Hematopoietic multipotent progenitor cell treated with erythropoietin and hydrocortisone succinate and interleukin-3 and kit ligand, for 8 days (in vitro differentiated cells): ENCODE data around the gene SPTLC2.
A peak's percentile ranks its signal among the peaks of the same experiment; 100 is the strongest.
"Not testable (repeated sequence)": the region's sequence is repeated elsewhere in the genome, so short reads cannot be mapped to it uniquely, and the experiment has no call there.

ENCODE experiments used
- DNase-seq: peaks from one replicate; pipeline ENCODE4 v3.0.0-alpha.2; 2015

Gene SPTLC2, protein sequence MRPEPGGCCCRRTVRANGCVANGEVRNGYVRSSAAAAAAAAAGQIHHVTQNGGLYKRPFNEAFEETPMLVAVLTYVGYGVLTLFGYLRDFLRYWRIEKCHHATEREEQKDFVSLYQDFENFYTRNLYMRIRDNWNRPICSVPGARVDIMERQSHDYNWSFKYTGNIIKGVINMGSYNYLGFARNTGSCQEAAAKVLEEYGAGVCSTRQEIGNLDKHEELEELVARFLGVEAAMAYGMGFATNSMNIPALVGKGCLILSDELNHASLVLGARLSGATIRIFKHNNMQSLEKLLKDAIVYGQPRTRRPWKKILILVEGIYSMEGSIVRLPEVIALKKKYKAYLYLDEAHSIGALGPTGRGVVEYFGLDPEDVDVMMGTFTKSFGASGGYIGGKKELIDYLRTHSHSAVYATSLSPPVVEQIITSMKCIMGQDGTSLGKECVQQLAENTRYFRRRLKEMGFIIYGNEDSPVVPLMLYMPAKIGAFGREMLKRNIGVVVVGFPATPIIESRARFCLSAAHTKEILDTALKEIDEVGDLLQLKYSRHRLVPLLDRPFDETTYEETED

DNA sequence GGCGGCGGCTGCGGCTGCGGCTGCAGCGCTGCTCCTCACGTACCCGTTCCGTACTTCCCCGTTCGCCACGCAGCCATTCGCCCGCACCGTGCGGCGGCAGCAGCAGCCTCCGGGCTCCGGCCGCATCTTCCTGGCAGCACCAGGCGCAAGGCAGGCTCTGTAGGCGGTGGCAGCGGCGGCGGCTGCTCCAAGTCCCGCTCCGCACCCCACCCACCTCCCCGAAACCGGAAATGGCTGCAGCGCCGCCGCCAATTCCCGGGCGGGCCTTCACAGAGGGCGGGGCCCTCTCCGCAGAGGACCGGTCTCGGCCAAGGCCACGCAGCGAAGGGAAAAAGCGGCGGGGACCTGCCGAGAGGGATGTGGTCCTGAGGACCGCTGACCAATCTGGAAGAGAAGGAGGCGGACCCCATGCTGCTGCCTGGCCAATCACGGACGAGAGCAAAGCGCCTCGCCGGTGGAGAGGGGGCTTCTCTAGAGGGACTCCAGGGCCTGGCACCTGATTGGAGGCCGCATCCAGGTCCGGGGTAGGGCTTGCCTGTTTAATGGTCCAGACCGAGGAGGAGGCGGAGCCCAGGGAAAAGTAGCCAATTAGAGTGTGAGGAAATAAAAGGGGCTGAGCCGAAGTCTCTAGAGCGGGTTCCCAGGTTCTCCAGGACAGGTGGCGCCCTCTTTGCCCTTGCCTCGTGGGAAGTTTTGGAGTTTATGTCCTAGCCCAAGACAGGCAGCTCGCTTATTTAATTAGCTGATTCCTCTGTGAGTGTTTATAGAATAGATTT lies at the start of gene SPTLC2:
SPTLC2 (minus strand) TSS at position 184 of the 776 bp plus-strand sequence; CDS start at position 126, 58 bp downstream.
- peak; percentile 100 for DNase-seq

DNA sequence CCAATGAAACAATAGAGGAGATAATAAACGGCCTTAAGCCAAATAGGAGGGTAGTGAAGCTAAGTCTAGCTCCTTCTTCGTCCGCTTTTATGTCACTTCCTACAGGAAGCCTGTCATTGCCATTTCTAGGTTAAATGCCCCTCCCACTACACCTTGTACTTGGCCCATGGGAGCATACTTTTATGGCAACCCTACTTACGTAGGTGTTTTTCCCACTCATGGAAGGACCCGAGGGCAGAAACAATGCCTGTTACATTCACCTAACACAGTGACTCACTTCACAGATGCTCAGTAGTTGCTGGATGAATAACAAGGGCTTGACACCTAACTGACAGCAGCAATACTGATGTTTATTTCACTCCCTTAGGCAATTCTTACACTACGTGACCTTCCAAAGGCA lies 46.9 kb upstream of the SPTLC2 start:
- DNase-seq, result no peak

DNA sequence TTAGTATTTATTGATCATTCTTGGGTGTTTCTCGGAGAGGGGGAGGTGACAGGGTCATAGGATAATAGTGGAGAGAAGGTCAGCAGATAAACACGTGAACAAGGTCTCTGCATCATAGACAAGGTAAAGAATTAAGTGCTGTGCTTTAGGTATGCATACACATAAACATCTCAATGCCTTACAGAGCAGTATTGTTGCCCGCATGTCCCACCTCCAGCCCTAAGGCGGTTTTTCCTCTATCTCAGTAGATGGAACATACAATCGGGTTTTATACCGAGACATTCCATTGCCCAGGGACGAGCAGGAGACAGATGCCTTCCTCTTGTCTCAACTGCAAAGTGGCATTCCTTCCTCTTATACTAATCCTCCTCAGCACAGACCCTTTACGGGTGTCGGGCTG lies 45.1 kb upstream of the SPTLC2 start:
- DNase-seq, result not testable (repeated sequence)

DNA sequence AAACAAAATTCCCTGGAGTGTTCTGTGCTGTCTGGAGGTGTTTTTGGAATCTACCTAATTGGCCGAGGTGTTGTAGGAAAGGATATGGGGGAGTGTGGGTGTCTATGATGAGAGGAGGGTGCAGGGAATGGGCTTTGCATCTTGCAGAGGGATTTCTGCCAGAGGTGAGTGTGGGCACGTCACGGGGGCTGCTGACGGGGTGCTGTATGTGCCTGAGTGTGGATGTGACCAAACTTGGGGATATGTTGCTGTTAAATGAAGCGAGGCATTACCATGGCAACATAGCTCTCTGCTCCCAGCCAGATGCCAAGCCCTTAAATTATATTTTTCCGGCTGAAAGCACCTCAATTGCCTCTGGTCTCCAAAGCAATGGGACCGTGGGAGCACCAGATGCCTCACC lies 44.3 kb upstream of the SPTLC2 start:
- DNase-seq, result no peak

DNA sequence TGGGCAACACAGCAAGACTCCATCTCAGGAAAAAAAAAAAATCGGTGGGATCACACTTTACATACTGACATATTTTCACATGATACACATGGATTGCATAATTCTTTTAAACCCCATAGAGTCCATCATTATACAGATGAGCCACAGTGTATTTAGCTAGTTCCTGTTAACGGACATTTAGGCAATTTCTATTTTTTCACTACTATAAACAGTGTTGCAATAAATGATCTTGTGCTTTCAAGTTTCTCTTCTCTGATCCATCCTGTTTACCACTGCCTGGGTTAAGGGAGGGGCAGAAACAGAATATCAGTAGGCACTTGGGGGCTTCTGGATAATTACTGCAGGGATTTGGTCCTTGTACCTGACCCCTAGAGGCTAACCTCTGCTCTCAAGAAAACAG lies 43.4 kb upstream of the SPTLC2 start:
- no peak for DNase-seq

DNA sequence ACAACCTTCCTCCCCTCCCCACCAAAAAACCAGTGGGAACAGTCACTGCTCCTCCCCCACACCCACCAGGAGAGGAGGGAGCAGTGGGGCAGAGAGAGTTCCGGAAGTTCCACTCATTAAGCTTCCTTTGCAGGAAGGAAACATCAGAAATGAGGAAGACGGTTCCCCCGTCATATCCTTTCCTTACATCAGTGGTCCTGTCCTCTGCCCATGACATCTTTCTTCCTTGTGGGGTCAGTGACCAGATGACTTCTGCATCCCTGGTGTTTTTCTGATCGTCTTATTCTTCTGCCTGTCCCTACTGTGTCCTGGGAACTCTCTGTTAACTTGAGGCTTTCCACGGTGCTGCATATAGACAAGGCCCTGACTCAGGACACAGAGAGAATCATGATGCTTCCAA lies 40.8 kb upstream of the SPTLC2 start:
- no peak for DNase-seq

DNA sequence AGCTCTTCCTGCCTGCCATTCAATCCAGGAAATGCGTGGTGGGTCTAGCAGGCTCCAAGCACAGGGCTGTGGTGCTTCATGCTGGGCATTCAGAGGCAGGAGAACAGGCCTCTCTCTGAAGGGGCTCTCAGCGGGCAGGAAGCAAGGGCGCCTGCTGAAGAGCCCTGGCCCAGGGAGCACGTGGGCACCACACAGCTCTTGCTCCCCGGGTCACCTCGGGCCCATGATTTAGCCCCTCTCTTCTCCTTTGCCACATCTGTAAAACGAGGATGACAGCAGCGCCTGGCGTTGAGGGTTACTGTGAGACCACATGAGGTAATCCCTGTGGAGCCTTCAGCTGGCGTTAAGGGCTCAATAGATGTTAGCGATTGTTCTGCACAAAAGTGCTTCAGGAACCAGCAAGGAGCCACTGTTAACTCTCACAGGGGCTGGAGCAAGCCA lies 37.6 kb upstream of the SPTLC2 start:
- no peak for DNase-seq

DNA sequence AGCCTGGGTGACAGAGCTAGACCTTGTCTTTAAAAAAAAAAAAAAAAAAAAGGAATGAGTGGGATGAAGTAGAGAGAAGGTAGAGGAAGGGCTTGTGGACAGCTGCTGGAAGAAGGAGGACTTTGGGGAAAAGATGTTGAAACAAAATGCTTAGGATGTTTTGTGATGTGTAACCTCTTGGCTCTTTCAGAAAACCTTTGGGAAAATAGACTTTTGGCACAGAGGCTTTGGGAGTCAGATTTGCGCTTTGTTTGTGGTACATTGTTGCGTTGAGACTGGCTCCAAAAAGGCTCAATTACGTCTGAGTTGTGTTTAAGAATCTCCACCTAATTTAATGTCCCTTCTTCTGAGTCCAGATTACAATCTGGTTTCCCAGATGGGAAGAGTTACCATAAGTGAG lies 32.9 kb upstream of the SPTLC2 start:
- no peak for DNase-seq

DNA sequence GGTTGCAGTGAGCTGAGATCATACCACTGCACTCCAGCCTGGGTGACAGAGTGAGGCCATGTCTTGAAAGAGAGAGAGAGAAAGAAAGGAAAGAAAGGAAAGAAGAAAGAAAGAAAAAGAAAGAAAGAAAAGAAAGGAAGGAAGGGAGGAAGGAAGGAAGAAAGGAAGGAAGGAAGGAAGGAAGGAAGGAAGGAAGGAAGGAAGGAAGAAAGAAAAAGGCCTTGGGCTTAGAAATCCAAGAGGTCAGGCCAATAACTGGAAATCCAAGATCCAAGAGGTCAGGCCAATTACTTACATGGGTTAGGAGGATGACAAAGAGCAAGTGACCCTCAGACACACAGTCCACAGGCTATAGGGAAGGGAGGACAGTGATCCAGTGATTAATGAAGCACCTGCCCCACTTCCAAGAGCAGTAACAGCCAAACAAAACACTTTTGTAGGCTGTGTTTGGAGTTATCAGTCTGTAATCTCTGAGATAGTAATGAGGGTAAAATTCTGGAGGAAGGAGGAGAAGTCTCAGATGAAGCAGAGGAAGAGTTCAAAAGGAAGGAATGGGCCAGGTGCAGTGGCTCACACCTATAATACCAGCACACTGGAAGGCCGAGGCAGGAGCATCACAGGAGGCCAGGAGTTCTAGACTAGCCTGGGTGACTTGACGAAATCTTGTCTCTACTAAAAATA lies 32.2 kb upstream of the SPTLC2 start:
- DNase-seq, result no peak

DNA sequence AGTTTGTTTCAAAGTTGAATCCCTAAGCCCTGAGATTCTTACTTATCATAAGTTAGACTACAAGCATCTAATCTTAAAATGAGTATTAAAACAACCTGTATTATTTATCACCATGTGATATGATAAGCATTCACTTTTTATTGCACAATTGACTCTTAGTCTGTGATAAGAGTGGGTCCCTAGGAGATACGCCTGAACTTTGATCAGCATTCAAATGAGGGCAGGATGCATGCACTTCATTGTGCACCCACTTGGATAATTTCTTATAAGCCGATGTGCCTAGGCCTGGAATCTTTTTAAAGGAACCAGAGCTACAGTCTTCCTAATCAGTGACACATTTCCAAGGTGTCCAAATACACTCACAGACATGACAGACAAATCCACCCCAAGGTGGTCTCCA lies 31.4 kb upstream of the SPTLC2 start:
- no peak for DNase-seq

DNA sequence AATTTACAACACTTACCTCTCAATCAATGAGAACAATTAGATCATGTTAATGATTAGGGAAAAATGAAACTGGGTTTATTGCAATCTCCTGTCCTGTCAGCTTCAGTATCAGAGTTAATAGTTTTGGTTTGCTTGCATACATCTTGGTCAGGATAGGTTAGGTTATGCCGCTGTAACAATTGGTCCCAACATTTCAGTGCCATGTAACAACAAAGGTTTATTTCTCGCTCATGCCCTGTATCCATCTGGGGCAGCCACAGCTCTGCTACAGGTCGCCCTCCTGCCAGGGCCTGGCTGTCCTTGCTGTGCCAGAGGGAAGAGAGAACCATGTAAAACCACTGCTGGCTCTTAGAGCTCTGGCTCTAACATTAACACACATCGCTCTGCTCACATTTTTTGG lies 30.5 kb upstream of the SPTLC2 start:
- no peak for DNase-seq

DNA sequence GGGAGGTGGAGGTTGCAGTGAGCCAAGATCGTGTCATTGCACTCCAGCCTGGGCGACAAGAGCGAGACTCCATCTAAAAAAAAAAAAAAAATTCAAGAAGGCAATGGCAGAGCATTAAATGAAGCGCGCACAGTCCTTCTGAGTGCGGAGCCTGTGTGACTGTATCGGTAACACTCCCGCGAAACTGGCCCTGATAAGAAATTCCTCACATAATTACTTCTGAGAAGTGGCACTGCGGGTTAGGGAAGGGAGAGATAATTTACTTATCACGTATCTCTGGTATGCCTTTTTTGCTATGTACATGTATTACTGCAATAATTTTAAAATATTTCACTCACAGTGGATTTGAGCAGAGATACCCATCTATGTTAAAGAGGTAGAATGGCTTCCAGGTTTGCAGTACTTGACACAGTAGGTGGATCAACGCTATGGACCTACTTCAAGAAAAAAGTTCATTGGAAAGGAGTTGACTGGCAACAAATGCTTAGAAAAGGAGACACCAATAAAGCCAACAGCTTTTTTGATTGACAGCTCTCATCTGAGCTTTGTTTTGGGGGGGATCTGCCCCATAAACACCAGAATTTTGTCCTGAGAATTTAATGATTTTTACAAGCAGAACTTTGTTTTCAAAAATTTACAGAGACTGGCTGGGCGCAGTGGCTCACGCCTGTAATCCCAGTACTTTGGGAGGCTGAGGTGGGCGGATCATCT lies 29.2 kb upstream of the SPTLC2 start:
- DNase-seq, result peak; percentile 96

DNA sequence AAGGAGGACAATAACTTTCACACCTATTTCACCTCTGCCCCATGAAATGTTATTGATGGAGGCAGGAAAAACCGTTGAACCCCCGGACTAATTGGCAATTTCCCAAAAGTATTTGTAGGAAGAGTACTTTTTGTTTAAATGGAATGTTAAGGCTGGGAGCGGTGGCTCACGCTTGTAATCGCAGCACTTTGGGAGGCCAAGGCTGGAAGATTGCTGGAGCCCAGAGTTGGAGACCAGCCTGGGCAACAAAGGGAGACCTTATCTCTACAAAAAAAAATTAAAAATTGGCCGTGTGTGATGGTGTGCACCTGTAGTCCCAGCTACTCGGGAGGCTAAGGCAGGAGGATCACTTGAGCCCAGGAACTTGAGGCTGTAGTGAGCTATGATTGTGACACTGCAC lies 26.0 kb upstream of the SPTLC2 start:
- no peak for DNase-seq

DNA sequence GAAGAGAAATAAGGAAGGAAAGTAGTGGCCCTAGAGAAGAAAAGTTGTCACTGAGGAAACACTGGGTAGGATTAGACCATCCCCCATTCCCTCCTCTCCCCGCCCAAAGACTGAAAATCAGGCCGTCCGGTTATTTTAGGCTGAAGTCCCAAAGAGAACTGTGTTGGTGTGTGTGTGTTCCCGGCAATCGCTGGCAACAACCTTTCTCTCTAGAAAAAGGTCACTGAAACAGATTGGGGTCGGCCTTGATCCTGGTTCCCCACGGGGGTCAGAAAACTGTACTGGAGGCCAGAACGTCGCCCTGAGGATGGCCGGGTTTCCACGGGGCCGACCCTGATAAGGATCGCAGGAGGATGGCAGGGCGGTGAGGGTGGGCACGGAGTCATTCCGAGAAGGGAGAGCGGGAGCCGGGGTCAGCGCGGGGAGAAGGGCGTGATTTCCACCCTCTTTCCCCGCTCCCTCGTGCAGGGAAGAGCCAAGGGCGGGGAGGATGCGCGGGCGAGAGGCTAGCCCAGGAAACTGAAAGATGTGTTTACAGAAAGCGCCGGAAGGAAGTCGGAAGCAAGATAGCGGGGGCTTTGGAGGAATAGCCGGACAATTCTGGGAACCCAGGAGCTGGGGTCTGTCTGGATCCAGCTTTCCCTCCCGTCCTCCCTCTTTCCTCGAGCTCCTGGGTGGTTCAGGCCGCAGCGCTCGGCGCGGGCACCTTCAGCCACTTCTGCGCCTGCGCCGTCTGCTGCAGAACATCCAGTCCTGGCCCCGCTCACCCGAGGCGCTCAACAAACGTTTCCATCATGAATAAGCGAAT lies 25.3 kb upstream of the SPTLC2 start:
- peak; percentile 79 for DNase-seq

DNA sequence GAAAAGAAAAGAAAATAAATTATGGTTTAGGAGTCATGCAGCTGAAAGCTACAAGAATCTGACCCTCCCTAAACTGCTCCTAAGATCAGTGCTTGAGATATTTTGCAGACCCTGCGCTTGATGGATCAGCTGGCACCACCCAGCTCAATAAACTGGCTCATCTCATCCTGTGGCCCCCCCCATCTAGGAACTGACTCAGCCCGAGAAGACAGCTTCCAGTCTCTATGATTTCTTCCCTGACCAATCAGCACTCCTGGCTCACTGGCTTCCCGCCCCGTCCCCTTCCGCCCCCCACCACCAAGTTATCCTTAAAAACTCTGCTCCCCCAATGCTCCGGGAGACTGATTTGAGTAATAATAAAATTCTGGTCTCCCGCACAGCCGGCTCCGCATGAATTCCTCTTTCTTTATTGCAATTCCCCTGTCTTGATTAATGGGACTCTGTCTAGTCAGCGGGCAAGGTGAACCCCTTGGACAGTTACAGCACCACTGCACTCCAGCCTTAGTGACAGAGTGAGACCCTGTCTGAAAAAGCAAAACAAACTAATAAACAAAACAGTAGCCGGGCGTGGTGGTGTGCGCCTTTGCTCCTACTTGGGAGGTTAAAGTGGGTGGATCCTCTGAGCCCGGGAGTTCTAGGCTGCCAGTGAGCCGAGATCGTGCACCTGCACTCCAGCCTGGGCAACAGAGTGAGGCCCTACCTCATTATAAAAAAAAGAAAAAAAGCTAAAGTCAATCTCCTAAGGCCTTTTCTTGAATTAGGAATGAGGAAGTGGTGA lies 24.5 kb upstream of the SPTLC2 start:
- DNase-seq, result peak; percentile 44

DNA sequence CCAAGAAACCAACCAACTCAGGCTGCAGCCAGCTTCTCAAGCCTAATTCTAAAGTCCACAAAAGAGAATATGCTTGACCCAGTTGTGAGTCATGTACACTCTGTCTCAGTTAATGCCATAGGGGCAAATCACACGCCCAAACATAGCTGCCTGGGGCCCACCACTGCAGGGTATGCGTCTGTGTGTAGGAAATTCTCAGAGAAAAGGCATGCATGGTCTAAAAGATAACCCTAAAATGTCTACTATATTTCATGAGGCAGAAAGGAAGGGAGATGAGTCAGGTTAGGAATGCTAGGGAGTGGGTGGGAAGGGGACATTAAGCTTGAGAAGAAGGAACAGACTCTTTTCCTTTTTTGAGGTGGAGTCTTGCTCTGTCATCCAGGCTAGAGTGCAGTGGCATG lies 22.3 kb upstream of the SPTLC2 start:
- DNase-seq, result peak; percentile 41

DNA sequence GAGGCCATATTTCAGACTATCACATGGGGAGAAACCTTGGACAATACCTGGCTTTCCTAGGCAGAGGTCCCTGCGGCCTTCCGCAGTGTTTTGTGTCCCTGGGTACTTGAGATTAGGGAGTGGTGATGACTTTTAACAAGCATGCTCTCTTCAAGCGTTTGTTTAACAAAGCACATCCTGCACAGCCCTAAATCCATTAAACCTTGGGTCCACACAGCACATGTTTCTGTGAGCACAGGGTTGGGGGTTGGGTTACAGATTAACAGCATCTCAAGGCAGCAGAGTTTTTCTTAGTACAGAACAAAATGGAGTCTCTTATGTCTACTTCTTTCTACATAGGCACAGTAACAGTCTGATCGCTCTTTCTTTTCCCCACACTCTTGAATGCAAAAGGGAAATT lies 19.4 kb upstream of the SPTLC2 start:
- not testable (repeated sequence) for DNase-seq

DNA sequence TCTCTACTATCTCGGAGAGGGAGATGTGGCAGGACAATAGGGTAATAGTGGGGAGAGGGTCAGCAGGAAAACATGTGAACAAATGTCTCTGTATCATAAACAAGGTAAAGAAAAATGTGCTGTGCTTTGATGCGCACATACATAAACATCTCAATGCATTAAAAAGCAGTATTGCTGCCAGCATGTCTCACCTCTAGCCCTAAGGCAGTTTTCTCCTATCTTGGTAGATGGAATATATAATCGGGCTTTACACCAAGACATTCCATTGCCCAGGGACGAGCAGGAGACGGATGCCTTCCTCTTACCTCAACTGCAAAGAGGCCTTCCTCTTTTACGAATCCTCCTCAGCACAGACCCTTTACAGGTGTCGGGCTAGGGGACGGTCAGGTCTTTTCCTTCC lies 19.0 kb upstream of the SPTLC2 start:
- DNase-seq, result not testable (repeated sequence)

DNA sequence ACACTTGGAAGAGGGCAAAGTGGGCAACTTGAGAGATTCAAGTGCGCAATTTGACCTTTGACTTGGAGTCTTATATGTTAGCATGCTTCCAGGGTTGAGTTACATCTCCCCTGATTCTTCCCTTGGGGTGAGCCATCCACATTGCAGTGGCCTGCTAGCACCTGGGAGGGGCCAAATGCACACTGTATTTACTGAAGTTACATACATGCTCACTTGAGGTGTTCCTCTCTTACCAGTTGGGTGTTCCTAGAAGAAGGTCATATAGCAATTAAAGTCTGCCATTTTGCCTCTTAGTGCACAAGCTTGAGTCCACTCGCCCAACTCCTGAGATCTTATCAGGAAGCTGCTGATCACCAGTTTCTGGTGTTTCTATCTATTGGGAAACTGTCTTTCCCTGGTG lies 13.7 kb upstream of the SPTLC2 start:
- peak; percentile 5 for DNase-seq

DNA sequence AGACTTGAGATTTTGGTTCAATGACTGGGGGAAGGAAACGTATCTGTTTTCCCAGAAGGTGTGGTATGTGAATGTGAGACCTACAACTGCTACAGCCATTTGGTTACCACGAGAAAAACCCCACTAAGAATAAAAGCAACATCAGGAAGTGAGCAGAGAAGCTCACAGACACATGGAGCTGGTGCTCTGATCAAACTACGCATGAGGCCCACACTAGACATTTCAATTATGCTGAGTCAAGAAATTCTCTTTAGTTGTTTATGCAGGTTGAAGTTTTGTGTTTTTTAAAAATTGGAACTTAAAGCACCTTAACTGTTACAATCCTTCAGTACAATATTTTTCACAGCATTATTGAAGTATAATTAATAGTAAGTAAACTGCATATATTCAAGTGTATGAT lies 8.9 kb upstream of the SPTLC2 start:
- DNase-seq, result no peak

DNA sequence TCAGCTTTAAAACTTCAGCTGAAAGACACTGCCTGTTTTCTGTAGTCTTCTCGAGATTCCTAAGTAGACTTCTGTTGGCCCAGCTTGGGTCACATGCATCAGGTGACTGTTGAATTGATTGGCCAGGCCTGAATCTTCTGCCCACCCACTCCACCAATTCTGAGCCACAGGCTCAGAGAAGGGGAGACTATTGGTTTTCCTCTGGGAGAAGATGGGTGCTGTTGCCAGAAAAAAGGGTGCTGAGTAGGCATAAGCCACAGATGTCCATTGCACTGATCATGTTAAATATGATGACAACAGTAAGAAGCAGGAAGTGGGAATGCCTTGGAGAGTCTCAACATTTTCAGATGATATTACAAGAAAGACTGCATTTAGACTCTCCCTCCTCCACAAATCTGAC lies 6.8 kb upstream of the SPTLC2 start:
- DNase-seq, result no peak
